Colonic mucosa (tissue), 4 donors: Measurements from ENCODE around the gene HES5. TPM values are rescaled to one million over a fixed set of nuclear protein-coding genes. Genes with fewer than 3 reads are reported as not detected.

Experiments used
- DNase-seq: peaks from one replicate; pipeline ENCODE4 v3.0.0-alpha.2; 2020
- H3K27ac ChIP-seq: fragments of 200-600 bp; one replicate; pipeline ENCODE4 v1.8.0; 2021
- H3K27me3 ChIP-seq: fragments of 200-600 bp; one replicate; pipeline ENCODE4 v1.8.0; 2021
- H3K36me3 ChIP-seq: fragments of 200-600 bp; one replicate; pipeline ENCODE4 v1.8.0; 2021
- H3K4me1 ChIP-seq: fragments of 200-600 bp; one replicate; pipeline ENCODE4 v1.8.0; 2021; ENCODE audit warnings: mild to moderate bottlenecking
- H3K4me3 ChIP-seq: fragments of 200-600 bp; one replicate; pipeline ENCODE4 v1.8.0; 2021
- H3K9ac ChIP-seq, 2 donors: one replicate each; pipeline ENCODE4 v1.7.0; 2013; ENCODE audit warnings: control low read depth in 2 of 2, low read depth in 2 of 2, low read length in 2 of 2
- H3K9me3 ChIP-seq: fragments of 200-600 bp; one replicate; pipeline ENCODE4 v1.8.0; 2021
- intact Hi-C: fragments of 100-400 bp; cut with DNase I; formaldehyde crosslinking; loops from one replicate; pipeline ENCODE4 v1.14.1; 2022
- total RNA-seq, 2 donors: library from RNA; stranded (reverse); fragmentation: NEBNext Ultra II Directional in 1 of 2; extraction: Animal tissue kit (Norgen Biotek cat#: 25700) in 1 of 2; gene quantifications; one replicate each; pipeline ENCODE4 v1.2.1, GENCODE V29; 2021
- TF ChIP-seq, protein P1 (sequence below): fragments of 200-600 bp; IDR thresholded peaks from one replicate; pipeline ENCODE4 v1.8.0; 2022; ENCODE audit warnings: antibody characterized with exemption, mild to moderate bottlenecking
- donor health status: healthy.
- donor health status: DM: no; HTN: no; CAD: no.
- donor health status: DM: no; HTN: no; CAD: no.

Gene HES5
- total RNA-seq, 2 donors from 2014 or later, result 2.5 to 4.2 TPM

GRCh38 chr1:2561898-2562895 is 32.1 kb upstream of the HES5 start:
- intact Hi-C loops, result no loop called here
- Histone ChIP-seq H3K27ac (no peak overlapping the region), H3K4me3 (no peak overlapping the region), H3K9me3 (no peaks in the 10 kb centered on the region), H3K27me3 (no peaks in the 10 kb centered on the region), H3K36me3 (peaks cover 16% of the 10 kb centered on the region), H3K4me1 (peaks cover 3% of the 10 kb centered on the region), H3K9ac (no peak overlapping the region)
- TF ChIP-seq, protein P1, sequence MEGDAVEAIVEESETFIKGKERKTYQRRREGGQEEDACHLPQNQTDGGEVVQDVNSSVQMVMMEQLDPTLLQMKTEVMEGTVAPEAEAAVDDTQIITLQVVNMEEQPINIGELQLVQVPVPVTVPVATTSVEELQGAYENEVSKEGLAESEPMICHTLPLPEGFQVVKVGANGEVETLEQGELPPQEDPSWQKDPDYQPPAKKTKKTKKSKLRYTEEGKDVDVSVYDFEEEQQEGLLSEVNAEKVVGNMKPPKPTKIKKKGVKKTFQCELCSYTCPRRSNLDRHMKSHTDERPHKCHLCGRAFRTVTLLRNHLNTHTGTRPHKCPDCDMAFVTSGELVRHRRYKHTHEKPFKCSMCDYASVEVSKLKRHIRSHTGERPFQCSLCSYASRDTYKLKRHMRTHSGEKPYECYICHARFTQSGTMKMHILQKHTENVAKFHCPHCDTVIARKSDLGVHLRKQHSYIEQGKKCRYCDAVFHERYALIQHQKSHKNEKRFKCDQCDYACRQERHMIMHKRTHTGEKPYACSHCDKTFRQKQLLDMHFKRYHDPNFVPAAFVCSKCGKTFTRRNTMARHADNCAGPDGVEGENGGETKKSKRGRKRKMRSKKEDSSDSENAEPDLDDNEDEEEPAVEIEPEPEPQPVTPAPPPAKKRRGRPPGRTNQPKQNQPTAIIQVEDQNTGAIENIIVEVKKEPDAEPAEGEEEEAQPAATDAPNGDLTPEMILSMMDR, result peak; percentile 46
- DNase-seq, result no peak

GRCh38 chr1:2561446-2561845 is 31.4 kb upstream of the HES5 start:
- no peak overlapping the region for H3K4me3 ChIP-seq
- DNase-seq, result no peak
- TF ChIP-seq, protein P1, result no peak
- no peaks in the 10 kb centered on the region for H3K27me3 ChIP-seq
- H3K27ac ChIP-seq, result no peak overlapping the region
- H3K9ac ChIP-seq, result no peak overlapping the region
- intact Hi-C loops, result no loop called here
- H3K9me3 ChIP-seq, result no peaks in the 10 kb centered on the region
- H3K4me1 ChIP-seq, result peaks cover 3% of the 10 kb centered on the region
- peaks cover 16% of the 10 kb centered on the region for H3K36me3 ChIP-seq

GRCh38 chr1:2560299-2561073 is 30.4 kb upstream of the HES5 start:
- TF ChIP-seq, protein P1, result no peak
- Histone ChIP-seq H3K4me1 (peaks cover 3% of the 10 kb centered on the region), H3K27ac (no peak overlapping the region), H3K36me3 (peaks cover 16% of the 10 kb centered on the region), H3K4me3 (no peak overlapping the region), H3K27me3 (no peaks in the 10 kb centered on the region), H3K9me3 (no peaks in the 10 kb centered on the region), H3K9ac (no peak overlapping the region)
- intact Hi-C loops, result no loop called here
- DNase-seq, result no peak

DNA sequence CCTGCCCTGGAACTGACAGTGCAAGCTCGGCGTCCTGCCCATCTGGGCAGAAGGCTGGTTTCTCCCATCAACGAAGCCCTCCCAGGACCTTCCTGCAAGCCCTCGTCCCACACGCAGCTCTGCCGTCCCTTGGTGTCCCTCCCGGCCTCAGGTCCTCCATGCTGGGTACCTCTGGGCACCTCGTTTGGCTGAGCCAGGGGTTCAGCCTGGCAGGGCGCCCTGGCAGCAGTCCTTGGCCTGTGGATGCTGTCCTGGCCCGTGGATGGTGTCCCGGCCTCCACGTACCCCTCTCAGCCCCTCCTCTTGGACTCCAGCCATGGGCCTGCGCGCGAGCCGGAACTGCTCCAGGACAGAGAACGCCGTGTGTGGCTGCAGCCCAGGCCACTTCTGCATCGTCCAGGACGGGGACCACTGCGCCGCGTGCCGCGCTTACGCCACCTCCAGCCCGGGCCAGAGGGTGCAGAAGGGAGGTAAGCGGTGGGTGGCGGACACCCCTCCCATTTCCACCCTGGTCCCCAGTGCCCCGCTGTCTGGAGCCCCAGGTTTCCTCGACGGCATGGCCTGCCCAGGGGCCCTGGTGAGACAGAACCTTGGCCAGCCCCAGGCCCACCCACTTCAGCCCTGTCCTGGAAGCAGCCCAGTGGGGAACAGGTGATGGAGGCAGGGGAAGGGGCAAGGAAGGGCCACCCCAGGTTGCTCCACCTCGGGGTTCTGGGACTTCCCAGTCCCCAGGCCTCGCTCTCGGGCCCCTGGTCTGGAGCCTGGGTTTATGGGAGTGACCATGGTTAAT is 29.6 kb upstream of the HES5 start:
- Histone ChIP-seq H3K36me3 (peaks cover 16% of the 10 kb centered on the region), H3K9me3 (no peaks in the 10 kb centered on the region), H3K4me3 (no peak overlapping the region), H3K9ac (no peak overlapping the region), H3K27ac (no peak overlapping the region), H3K4me1 (peaks cover 8% of the 10 kb centered on the region), H3K27me3 (no peaks in the 10 kb centered on the region)
- TF ChIP-seq, protein P1, result no peak
- intact Hi-C loops, result no loop called here
- DNase-seq, result no peak

- no peak for DNase-seq
- Histone ChIP-seq H3K4me1 (peaks cover 4% of the 10 kb centered on the region), H3K27me3 (no peaks in the 10 kb centered on the region), H3K9ac (no peak overlapping the region), H3K9me3 (no peaks in the 10 kb centered on the region), H3K4me3 (no peak overlapping the region), H3K27ac (no peak overlapping the region), H3K36me3 (peaks cover 16% of the 10 kb centered on the region)
- TF ChIP-seq, protein P1, result no peak
- intact Hi-C loops, result no loop called here
Observed at GRCh38 chr1:2558861-2559260, 28.8 kb upstream of the HES5 start.
